ENCODE data around the gene RRM2.
A peak's percentile ranks its signal among the peaks of the same experiment; 100 is the strongest.
"Not testable (repeated sequence)": the region's sequence is repeated elsewhere in the genome, so short reads cannot be mapped to it uniquely, and the experiment has no call there.

RRM2 gene

DNA sequence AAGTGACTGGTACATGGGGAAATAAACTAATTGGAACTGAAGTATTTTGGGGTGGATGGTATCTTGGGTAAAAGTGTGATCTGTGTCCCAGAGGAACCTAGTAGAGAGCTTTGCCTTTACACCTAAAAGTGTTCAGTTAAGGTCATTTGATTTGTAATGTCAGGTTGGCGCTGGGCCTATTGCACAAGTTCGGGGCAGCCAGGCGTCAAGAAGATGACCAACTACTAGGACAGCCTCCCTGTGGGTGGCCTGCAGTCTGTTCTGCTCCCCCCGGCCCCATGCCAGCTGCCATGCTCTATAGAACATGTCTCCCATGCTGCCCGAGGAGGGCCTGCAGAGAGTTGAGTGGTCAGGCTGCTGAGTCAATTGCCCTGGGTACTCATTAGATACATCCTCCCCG lies 10.1 kb downstream of the RRM2 start:
- no peak for DNase-seq (ENCODE audit: low spot score)

DNA sequence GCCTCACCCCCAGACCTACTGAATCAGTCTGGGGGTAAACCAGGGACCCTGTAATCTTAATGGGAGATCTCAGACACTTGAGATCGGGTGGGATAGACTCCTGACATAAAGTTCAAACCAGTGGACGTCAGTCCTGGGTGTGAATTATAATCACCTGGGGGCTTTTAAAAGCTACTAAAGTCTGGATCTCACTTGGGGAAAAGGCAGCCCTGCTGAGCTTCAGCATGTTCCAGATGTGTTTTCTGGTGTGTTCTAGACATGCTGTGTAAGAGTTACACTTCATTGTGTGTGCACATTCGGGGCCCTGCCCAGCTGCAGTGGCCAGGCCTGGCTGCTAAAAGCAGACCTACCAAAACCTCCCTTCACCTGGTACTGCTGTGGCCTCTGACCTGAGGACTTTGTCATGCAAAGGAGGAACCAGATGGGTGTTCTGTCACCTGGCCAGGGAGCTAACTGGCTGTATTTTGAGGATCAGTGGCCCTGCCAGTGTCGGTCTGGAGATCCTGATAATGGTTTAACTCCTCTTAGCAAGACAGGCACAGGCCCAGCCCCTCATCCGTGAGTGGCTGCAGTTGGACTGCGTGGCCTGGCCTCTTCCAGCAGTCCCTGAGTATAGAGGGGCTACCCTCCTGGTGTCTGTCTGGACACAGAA lies 10.6 kb downstream of the RRM2 start:
- DNase-seq (ENCODE audit: low spot score) = no peak

- DNase-seq (ENCODE audit: low spot score) = no peak
Observed at GRCh38 chr2:10135296-10136089, 13.0 kb downstream of the RRM2 start.

- no peak for DNase-seq (ENCODE audit: low spot score)
Observed at GRCh38 chr2:10136101-10136934, 13.8 kb downstream of the RRM2 start.

DNA sequence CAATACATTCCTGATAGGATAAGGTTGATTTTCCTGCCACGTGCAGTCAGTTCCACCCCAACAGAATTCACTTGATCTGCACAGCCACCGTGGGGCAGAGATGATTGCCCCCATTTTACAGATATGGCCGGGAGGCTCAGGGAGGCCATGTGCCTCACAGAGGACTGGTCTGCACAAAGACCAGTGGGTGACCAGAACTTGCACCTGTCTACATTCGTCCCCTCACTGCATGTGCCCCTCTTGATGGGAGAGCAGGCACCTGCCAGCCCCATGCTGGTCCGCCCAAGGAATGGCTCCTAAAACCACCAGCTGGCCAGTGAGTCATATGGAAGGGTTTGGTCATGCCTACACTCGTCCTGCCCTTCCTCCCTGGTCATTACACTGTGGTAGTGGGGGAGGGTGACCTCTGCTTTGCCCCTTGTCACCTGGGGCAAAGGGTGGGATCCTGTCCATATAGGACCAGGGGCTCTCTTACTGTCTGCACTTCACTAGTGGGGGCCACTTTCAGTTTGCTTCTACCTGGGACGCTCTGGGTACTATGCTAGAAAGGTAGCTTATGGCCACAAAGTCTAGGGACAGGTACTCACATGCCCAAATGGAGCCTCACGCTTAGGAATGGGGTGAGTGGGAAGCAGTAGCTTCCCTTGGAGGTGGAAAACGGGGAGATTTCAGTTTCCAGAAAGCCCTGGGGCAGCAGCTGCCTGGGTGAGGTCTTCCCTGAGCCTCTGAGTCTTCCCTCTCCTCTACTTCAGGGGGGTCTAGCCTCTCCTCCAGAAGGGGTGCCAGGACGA lies 14.7 kb downstream of the RRM2 start:
- DNase-seq (ENCODE audit: low spot score) = no peak

DNA sequence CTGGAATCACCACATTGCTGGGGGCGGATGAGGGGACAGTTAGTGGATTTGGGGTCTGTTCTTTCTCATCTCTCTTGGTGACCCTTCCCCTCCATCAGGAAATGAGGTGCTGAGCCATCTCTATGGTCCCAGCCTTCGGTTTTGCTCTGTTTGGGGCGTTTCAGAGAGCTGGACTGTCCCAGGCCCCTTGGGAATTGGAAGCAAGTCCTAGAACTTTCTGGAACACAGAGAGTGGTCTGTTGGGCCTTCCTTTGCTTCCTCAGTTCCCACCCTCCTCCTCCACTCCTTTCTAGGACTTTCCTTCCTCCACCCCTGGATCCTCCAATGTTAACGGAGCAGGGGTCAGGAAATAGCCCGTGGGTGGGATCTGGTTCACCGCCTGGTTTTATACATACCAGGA lies 17.0 kb downstream of the RRM2 start:
- no peak for DNase-seq (ENCODE audit: low spot score)

GRCh38 chr2:10140841-10141610 lies 18.5 kb downstream of the RRM2 start:
- DNase-seq (ENCODE audit: low spot score) = peak; percentile 32

DNA sequence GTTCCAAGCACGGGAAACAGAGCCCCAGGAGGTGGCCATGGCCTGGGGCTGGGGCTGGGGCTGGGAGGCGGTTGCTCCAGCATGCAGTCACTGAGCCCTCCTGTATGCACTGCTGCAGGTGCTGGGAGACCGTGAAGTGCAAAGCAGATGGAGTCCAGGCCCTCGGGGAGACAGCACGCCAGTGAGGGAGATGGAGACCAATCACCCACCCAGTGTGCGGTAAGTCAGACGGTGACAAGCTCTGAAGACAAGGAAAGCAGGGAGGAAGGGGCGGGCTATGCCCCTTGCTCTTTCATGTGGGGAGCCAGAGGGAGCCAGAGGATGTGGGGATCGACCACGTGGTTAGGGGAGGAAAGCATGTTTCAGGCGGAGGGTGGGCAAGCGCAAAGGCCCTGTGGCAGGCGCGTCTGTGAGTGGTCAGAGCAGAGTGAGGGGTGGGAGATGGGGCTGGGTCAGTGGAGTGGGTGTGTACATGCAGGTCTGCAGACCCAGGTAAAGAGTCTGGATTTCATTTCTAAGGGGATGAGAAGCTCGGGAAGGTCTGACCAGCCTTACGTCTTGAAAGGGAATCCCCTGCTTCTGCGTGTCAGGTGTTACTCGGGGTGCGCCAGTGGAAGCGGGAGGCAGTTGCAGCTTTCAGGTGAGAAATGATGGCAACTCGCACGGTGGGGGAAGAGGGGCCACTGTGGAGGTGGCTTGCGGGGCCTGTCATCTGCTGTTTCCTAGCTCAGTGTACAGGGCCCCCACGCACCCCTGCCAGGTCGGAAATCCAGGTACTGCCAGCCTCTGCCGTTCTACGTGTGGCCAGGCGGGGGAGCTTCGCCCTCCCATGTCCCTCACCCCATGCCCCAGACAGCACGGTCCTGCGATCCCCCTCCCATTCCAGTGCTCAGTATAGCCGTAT lies 19.4 kb downstream of the RRM2 start:
- DNase-seq (ENCODE audit: low spot score) = peak; percentile 31

DNA sequence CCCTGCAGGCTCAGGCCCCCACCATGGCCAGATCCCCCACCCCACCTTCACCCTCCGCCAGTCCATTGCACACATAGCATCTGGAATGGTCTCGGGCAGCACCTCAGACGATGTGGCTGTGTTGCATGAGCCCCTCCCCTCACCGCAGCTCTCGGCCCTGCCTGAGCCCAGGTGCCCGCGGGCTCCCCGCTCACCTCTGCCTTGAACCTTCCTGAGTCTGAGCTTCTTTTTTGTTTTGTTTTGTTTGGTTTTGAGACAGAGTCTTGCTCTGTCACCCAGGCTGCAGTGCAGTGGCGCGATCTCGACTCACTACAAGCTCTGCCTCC lies 20.1 kb downstream of the RRM2 start:
- DNase-seq (ENCODE audit: low spot score) = no peak

GRCh38 chr2:10144771-10145518 lies 22.4 kb downstream of the RRM2 start:
- no peak for DNase-seq (ENCODE audit: low spot score)

DNA sequence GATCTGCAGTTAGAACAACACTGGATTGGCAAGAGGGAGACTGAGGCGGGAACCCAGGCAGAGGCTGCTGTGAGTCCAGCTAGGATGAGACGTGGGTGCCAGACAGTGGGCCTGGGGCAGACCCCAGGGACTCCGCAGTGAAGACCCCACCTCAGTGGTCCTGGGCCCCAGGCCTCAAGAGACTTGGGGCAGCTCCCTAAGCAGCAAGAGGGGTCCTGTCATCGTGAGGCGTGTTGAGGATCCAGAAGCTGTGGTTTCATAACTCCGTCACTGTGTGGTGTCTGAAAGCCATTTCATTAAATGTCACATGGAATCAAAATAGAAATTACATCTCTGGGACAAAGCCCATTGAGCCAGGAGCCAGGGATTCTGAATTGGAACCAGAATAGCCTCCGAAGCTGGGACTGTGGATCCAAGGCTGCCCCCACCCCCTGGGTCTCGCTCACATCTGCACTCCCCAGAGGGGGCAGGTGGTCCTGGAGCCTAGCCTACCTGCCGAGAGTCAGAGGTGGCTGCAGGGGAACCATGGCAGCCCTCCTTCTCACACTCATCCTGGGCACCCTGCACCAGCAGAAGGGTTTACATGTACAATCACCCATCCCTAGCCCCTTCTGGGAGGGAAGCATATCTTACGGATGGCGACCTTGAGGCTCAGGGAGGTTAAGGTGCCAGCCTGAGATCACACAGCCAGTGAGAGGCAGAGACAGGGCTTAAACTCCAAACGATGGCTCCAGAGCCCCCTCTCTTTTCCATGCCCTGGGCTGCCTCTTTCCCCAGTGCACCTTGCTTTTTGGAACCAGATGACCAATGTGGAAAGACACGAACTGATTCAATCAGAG lies 23.2 kb downstream of the RRM2 start:
- no peak for DNase-seq (ENCODE audit: low spot score)

DNA sequence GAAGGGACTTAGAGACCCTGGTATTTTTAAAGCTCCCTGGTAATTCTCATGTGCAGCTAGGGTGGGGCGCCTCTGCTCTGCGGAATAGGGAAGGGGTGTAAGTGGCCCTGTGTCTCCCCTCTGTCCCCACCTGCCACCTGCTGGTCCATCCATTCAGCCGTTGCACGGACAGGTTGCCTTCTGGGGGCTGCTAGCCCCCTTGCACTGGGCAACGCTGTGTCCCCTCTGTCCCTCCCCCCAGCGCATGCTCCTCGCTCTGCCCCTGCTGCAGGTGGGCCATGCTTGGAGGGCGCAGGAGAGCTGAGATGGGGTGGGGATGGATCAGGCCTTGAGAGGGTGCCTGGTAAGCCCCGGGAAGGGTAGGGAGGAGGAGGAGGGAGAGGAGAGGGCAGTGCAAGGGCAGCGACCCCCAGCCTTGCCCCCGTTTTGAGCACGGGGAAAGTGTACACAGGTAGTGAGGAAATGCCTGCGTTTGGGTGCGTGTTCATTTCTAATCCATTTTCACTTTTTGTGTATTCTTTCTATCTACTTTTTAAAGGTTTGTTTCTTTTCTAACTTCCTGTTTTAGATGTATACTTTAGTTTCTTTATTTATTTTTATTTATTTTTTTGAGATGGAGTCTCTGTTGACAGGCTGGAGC lies 23.9 kb downstream of the RRM2 start:
- DNase-seq (ENCODE audit: low spot score) = no peak

DNA sequence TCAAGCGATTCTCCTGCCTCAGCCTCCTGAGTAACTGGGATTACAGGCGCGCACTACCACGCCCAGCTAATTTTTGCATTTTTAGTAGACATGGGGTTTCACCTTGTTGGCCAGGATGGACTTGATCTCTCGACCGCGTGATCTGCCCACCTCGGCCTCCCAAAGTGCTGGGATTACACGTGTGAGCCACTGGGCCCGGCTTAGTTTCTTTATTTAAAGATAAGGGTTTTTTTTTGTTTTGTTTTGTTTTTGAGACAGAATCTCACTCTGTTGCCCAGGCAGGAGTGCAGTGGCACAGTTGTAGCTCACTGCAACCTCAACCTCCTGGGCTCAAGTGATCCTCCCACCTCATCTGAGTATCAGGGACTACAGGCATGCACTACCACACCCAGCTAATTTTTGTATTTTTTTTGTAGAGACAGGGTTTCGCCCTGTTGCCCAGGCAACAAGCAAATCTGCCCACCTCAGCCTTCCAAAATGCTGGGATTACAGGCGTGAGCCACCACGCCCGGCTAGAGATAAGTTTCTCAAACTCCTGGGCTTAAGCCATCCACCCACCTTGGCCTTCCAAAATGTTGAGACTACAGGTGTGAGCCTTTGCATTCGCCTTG lies 24.6 kb downstream of the RRM2 start:
- not testable (repeated sequence) for DNase-seq (ENCODE audit: low spot score)

- no peak for DNase-seq (ENCODE audit: low spot score)
Observed at GRCh38 chr2:10148268-10148667, 25.7 kb downstream of the RRM2 start.

GRCh38 chr2:10149635-10150034 lies 27.1 kb downstream of the RRM2 start:
- no peak for DNase-seq (ENCODE audit: low spot score)

DNA sequence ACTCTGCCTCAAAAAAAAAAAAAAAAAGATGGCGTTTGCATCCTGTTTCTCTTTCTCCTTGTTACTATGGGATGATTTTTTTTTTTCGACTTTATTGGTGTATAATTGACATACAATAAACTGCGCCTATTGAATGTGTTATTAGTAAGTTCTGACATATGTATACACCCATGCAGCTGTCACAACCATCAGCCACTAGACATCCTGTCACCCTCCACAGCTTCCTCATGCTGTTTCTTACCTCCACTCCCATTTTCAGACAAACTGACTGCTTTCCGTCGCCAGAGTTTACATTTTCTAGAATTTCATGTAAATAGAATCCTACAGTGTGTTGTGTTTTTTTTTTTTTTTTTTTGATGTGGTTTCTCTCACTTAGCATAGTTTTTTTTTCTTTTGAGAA lies 27.9 kb downstream of the RRM2 start:
- DNase-seq (ENCODE audit: low spot score) = no peak

GRCh38 chr2:10151462-10151861 lies 28.9 kb downstream of the RRM2 start:
- no peak for DNase-seq (ENCODE audit: low spot score)

DNA sequence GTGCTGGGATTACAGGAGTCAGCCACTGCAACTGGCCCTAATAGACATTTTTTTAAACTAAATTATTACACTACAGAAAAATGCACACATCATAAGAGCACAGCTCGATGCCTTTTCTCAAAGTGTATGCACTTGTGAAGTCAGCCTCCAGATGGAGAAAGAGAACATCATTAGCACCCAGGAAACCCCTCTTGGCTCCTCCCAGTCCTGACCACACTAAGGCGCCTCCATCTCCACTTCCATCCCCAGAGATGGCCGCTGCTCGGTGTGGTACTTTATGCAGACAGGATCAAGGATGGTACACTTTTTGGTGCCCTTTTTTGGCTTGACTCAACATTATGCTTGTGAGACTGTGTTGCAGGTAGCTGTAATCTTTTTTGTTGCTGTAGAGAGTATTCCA lies 34.8 kb downstream of the RRM2 start:
- no peak for DNase-seq (ENCODE audit: low spot score)

All from cerebellar cortex (tissue), 1 donor.